HFF-Myc (cell line): ENCODE measurements around the gene CNOT6L.

Experiments
- DNase-seq: peaks from one replicate; pipeline ENCODE4 v3.0.0-alpha.2; 2011; ENCODE audit warnings: low read depth; ENCODE audit errors: extremely low read depth
- H3K4me3 ChIP-seq: replicated peaks from 2 replicates; pipeline ENCODE4 v1.5.1; 2011; ENCODE audit warnings: low read depth, mild to moderate bottlenecking, control low read depth, low read length
- TF ChIP-seq, protein P1 (sequence below): IDR thresholded peaks from 2 replicates; pipeline ENCODE4 v1.5.1; 2012; ENCODE audit warnings: mild to moderate bottlenecking, low read depth, low read length, control low read depth; ENCODE audit errors: missing control alignments

Gene CNOT6L

DNA sequence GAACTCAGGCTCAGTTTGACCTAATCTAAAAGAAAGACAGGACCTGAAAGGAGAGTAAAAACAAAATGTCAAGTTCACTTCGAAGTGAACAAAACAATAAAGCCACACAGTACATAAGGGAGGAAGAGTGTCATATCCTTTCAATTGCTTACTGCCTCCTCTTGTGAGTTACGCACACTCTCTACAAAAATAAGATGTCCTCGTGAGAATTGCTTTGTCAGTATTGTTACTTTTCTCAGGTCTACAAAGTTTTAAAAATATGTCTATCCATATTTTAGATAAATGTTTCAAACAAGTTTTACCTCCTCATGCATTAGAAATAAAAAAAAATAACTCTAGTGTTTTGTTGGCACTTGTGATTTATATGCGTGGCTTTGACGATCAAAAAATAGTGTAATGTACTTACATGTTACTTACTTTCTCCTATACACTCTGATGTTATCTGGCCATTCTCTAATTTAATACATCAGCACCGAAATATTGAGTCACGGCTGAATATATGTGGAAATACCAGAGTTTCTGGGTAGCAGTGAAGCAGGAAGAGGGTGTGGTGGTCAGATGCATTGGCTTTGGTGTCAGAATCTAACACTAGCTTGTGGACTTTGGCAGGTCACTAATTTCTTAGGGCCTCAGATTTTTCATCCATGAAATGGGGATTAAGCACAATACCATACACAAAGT, 35.4 kb upstream of the CNOT6L start:
- no peak for DNase-seq
- TF ChIP-seq, protein P1, sequence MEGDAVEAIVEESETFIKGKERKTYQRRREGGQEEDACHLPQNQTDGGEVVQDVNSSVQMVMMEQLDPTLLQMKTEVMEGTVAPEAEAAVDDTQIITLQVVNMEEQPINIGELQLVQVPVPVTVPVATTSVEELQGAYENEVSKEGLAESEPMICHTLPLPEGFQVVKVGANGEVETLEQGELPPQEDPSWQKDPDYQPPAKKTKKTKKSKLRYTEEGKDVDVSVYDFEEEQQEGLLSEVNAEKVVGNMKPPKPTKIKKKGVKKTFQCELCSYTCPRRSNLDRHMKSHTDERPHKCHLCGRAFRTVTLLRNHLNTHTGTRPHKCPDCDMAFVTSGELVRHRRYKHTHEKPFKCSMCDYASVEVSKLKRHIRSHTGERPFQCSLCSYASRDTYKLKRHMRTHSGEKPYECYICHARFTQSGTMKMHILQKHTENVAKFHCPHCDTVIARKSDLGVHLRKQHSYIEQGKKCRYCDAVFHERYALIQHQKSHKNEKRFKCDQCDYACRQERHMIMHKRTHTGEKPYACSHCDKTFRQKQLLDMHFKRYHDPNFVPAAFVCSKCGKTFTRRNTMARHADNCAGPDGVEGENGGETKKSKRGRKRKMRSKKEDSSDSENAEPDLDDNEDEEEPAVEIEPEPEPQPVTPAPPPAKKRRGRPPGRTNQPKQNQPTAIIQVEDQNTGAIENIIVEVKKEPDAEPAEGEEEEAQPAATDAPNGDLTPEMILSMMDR = no peak
- H3K4me3 ChIP-seq = no peak overlapping the region

DNA sequence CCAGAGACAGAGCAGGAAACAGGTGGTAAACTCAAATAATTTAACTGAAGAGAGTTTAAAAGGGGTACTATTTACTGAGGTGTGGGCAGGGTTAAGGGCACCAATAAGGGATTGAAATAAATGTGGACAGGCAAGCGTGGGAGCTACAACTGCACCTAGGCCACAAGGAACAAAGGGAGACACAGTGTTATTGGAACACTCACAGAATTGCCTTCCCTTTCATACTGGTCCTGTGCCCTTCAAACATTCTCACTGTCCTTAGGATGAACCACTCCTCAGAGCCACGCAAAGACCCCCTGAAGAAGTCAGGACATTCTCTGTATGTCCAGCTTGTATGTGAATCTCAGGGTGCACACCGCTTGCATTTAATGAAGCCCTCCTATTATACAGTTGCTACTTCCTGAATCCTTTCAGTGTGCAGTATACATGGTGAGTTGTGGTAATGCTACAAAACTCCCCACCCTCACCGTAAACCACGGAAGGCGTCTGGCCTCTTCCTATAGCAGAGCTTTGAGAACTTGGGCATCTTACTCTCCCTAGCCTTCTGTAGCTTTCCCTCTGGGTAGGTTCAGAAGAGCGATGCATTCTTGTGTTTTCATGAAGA, 33.8 kb upstream of the CNOT6L start:
- TF ChIP-seq, protein P1 = no peak
- no peak overlapping the region for H3K4me3 ChIP-seq
- DNase-seq = no peak

DNA sequence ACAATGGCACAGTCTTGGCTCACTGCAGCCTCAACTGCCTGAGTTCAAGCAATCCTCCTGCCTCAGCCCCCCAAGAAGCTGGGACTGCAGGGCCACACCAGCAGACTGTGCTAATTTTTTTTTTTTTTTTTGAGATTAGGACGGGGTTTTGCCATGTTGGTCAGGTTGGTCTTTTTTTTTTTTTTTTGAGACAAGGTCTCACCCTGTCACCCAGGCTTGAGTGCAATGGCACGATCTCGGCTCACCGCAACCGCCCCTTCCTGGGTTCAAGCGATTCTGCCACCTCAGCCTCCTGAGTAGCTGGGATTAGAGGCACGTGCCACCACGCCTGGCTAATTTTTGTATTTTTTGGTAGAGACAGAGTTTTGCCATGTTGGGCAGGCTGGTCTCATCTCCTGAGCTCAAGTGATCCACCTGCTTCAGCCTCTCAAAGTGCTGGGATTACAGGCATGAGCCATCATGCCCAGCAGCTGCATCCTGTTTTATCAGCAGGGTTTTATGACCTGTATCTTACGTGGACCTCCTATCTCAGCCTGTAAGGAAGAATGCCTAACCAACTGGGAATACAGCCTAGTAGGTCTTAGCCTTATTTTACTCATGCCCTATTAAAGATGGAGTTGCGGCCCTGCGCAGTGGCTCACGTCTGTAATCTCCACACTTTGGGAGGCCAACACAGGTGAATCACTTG, 30.3 kb upstream of the CNOT6L start:
- TF ChIP-seq, protein P1 = no peak
- H3K4me3 ChIP-seq = no peak overlapping the region
- no peak for DNase-seq

DNA sequence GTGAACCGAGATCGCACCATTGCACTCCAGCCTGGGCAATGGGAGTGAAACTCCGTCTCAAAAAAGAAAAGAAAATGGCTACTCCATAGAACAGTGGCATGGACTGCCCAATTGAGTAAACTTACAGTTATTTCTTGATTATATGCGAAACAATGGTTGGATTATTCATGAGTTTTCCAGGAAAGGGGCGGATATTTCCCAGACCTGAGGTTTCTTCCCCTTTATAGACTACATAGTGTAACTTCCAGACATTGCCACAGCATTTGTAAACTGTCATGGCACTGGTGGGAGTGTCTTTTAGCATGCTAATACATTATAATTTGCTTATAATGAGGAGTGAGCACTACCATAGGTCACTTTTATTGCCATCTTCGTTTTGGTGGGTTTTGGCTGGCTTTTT, 29.3 kb upstream of the CNOT6L start:
- no peak for DNase-seq
- H3K4me3 ChIP-seq = no peak overlapping the region
- TF ChIP-seq, protein P1 = no peak

DNA sequence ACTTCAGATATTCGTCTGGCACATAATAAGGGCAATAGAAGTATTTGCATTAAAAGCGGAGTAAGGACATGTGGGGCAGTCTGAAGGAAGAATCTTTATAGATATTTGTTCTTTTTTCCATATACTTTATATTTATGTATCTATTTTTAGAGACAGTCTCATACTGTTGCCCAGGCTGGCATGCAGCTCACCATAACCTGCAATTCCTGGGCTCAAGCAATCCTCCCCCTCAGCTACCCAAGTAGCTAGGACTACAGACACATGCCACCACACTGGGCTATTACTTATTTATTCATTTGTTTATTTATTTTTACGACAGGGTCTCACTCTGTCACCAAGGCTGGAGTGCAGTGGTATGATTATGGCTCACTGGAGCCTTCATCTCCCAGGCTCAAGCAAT, 26.8 kb upstream of the CNOT6L start:
- DNase-seq = no peak
- TF ChIP-seq, protein P1 = no peak

DNA sequence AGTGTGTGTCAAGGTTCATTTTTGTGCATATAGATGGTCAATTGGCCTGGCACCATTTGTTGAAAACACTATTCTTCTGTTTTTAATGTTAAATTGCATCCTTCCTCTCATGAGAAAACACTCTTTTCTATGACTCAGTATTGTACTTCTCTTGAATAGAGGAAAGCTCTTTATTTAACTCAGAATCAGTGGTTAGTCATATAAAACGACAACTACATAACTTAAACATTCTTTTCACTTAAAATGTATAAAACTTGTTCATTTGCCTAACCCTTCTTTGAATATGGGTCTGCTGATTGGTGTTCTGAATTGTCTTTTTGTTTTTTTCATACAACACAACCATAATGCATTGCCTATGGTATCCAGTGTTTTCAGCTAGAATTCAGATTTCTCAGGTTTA, 26.2 kb upstream of the CNOT6L start:
- TF ChIP-seq, protein P1 = no peak
- no peak for DNase-seq
- no peak overlapping the region for H3K4me3 ChIP-seq

More for the DNA sequence above, 26.8 kb upstream of the CNOT6L start:
- H3K4me3 ChIP-seq = no peak overlapping the region
